ENCODE data around the gene PHF20. TPM values are rescaled to one million over a fixed set of nuclear protein-coding genes. Genes with fewer than 3 reads are reported as not detected.

The PHF20 gene
- polyA plus RNA-seq, 1 donor (not counting 4 experiments of a cell fraction or from before 2014, with no cell fraction given), result 31.9 TPM

GRCh38 chr20:35981969-35982368 lies 210.2 kb downstream of the PHF20 start:
- TF ChIP-seq EZH2 (IDR thresholded peaks at IDR 0.05; ENCODE audit: low read length), result no peak
- TF ChIP-seq CTCF (optimal IDR thresholded peaks at IDR 0.05 in 1 of 3, IDR thresholded peaks at IDR 0.05 in 1 of 3, conservative IDR thresholded peaks at IDR 0.05 in 1 of 3; ENCODE audit: extremely low read depth in 1 of 3, insufficient read depth in 2 of 3, low read length in 3 of 3), result no peak
- H3K4me2 ChIP-seq (ENCODE audit: control insufficient read depth, extremely low read depth, insufficient read depth, low read depth, low read length), result no peak overlapping the region
- H3K9me3 ChIP-seq (ENCODE audit: control insufficient read depth, low read depth, low read length), result no peaks in the 10 kb centered on the region
- peaks cover 10% of the 10 kb centered on the region for H3K27me3 ChIP-seq (ENCODE audit: control insufficient read depth, extremely low read depth, insufficient read depth, low read length)
- no peak for DNase-seq (ENCODE audit: low read depth, low spot score)
- dilution Hi-C loops (cut with MboI; ENCODE audit: extremely low pct_ligation_motif_present, low sequenced_read_pairs), result no loop called here
- H4K20me1 ChIP-seq (ENCODE audit: control insufficient read depth, extremely low read depth, insufficient read depth, low read length), result no peaks in the 10 kb centered on the region
- no peak overlapping the region for H3K9ac ChIP-seq (ENCODE audit: control insufficient read depth, extremely low read depth, insufficient read depth, low read length)
- FAIRE-seq, result no peak
- no peaks in the 10 kb centered on the region for H3K9me1 ChIP-seq (ENCODE audit: control insufficient read depth, extremely low read depth, insufficient read depth, low read length)
- no peak overlapping the region for H3K27ac ChIP-seq (ENCODE audit: control insufficient read depth, insufficient read depth, low read length)
- H3K79me2 ChIP-seq (ENCODE audit: control insufficient read depth, insufficient read depth, low read length), result no peaks in the 10 kb centered on the region
- H3K36me3 ChIP-seq (ENCODE audit: control insufficient read depth in 2 of 2, extremely low read depth in 1 of 2, insufficient read depth in 2 of 2, low read length in 2 of 2), result no peaks in the 10 kb centered on the region
- H3K4me3 ChIP-seq (ENCODE audit: control insufficient read depth in 2 of 3, extremely low read depth in 1 of 3, insufficient read depth in 2 of 3, low read depth in 1 of 3, low read length in 3 of 3), result no peak overlapping the region
- no peaks in the 10 kb centered on the region for H3K4me1 ChIP-seq (ENCODE audit: control insufficient read depth, extremely low read depth, insufficient read depth, low read length)
- no peak overlapping the region for H2AFZ ChIP-seq (ENCODE audit: control insufficient read depth, low read length)

GRCh38 chr20:35984382-35984781 lies 212.6 kb downstream of the PHF20 start:
- DNase-seq (ENCODE audit: low read depth, low spot score) (no peak), FAIRE-seq (no peak)
- Histone ChIP-seq H4K20me1 (ENCODE audit: control insufficient read depth, extremely low read depth, insufficient read depth, low read length) (no peaks in the 10 kb centered on the region), H3K4me1 (ENCODE audit: control insufficient read depth, extremely low read depth, insufficient read depth, low read length) (no peaks in the 10 kb centered on the region), H3K9me3 (ENCODE audit: control insufficient read depth, low read depth, low read length) (no peaks in the 10 kb centered on the region), H3K27me3 (ENCODE audit: control insufficient read depth, extremely low read depth, insufficient read depth, low read length) (peaks cover 10% of the 10 kb centered on the region), H2AFZ (ENCODE audit: control insufficient read depth, low read length) (no peak overlapping the region), H3K79me2 (ENCODE audit: control insufficient read depth, insufficient read depth, low read length) (no peaks in the 10 kb centered on the region), H3K4me3 (ENCODE audit: control insufficient read depth in 2 of 3, extremely low read depth in 1 of 3, insufficient read depth in 2 of 3, low read depth in 1 of 3, low read length in 3 of 3) (no peak overlapping the region), H3K36me3 (ENCODE audit: control insufficient read depth in 2 of 2, extremely low read depth in 1 of 2, insufficient read depth in 2 of 2, low read length in 2 of 2) (no peaks in the 10 kb centered on the region), H3K4me2 (ENCODE audit: control insufficient read depth, extremely low read depth, insufficient read depth, low read depth, low read length) (no peak overlapping the region), H3K9me1 (ENCODE audit: control insufficient read depth, extremely low read depth, insufficient read depth, low read length) (no peaks in the 10 kb centered on the region), H3K27ac (ENCODE audit: control insufficient read depth, insufficient read depth, low read length) (no peak overlapping the region), H3K9ac (ENCODE audit: control insufficient read depth, extremely low read depth, insufficient read depth, low read length) (no peak overlapping the region)
- TF ChIP-seq EZH2 (IDR thresholded peaks at IDR 0.05; ENCODE audit: low read length) (no peak), CTCF (optimal IDR thresholded peaks at IDR 0.05 in 1 of 3, IDR thresholded peaks at IDR 0.05 in 1 of 3, conservative IDR thresholded peaks at IDR 0.05 in 1 of 3; ENCODE audit: extremely low read depth in 1 of 3, insufficient read depth in 2 of 3, low read length in 3 of 3) (no peak)
- dilution Hi-C loops (cut with MboI; ENCODE audit: extremely low pct_ligation_motif_present, low sequenced_read_pairs), result no loop called here
